DND-41 (cell line): ENCODE measurements around the gene CCN5.

Experiments
- ATAC-seq: fragments of 200-7000 bp; cut with Tn5 transposase; 3 replicates; pipeline ENCODE4 v1.9.1; 2021; ENCODE audit warnings: low read depth; ENCODE audit not compliant: insufficient read depth
- DNase-seq: peaks from one replicate; pipeline ENCODE4 v3.0.0-alpha.2; 2020
- H2AFZ ChIP-seq: 2 replicates; pipeline ENCODE4 v1.6.0; 2012; ENCODE audit warnings: low read depth, low read length
- H3K27ac ChIP-seq: 2 replicates; pipeline ENCODE4 v1.5.1; 2012; ENCODE audit warnings: low read length, inconsistent platforms
- H3K27me3 ChIP-seq: fragments of 200-600 bp; sonication (generic); 2 replicates; pipeline ENCODE4 v1.6.0; 2012; ENCODE audit warnings: low read length, mild to moderate bottlenecking, inconsistent platforms; ENCODE audit not compliant: insufficient read depth, poor library complexity
- H3K36me3 ChIP-seq: 2 replicates; pipeline ENCODE4 v1.5.1; 2012; ENCODE audit warnings: low read length, inconsistent platforms; ENCODE audit not compliant: insufficient read depth
- H3K4me1 ChIP-seq: 2 replicates; pipeline ENCODE4 v1.5.1; 2012; ENCODE audit warnings: mild to moderate bottlenecking, low read length; ENCODE audit not compliant: insufficient read depth
- H3K4me2 ChIP-seq: 2 replicates; pipeline ENCODE4 v1.6.0; 2012; ENCODE audit warnings: mild to moderate bottlenecking, moderate library complexity, low read length, inconsistent platforms; ENCODE audit not compliant: insufficient read depth
- H3K4me3 ChIP-seq, 2 experiments: fragments of 200-600 bp in 1 of 2; shearing (Covaris generic) in 1 of 2; 2 replicates each; pipeline ENCODE4 v1.5.1; 2012 to 2016; ENCODE audit warnings: inconsistent platforms in 2 of 2, low read length in 2 of 2, mild to moderate bottlenecking in 2 of 2, low read depth in 1 of 2, moderate library complexity in 1 of 2
- H3K79me2 ChIP-seq: 2 replicates; pipeline ENCODE4 v1.6.0; 2012; ENCODE audit warnings: low read length, inconsistent platforms; ENCODE audit not compliant: insufficient read depth
- H3K9ac ChIP-seq: 2 replicates; pipeline ENCODE4 v1.6.0; 2012; ENCODE audit warnings: low read depth, mild to moderate bottlenecking, inconsistent platforms, low read length, moderate library complexity
- H3K9me3 ChIP-seq: 2 replicates; pipeline ENCODE4 v1.5.1; 2012; ENCODE audit warnings: low read length, moderate library complexity, mild to moderate bottlenecking, inconsistent platforms; ENCODE audit not compliant: insufficient read depth, severe bottlenecking
- H4K20me1 ChIP-seq: 2 replicates; pipeline ENCODE4 v1.6.0; 2012; ENCODE audit warnings: low read length; ENCODE audit not compliant: insufficient read depth
- CTCF ChIP-seq: IDR thresholded peaks from 2 replicates; pipeline ENCODE4 v1.5.1; 2012; ENCODE audit warnings: borderline replicate concordance, low read length, moderate library complexity, mild to moderate bottlenecking; ENCODE audit not compliant: poor library complexity, severe bottlenecking; ENCODE audit errors: extremely low read depth
- EZH2 ChIP-seq: IDR thresholded peaks from 3 replicates; pipeline ENCODE4 v1.6.1; 2012; ENCODE audit warnings: borderline replicate concordance, low read depth, mild to moderate bottlenecking, moderate library complexity, low read length, inconsistent platforms; ENCODE audit not compliant: severe bottlenecking

The CCN5 gene

GRCh38 chr20:44745598-44746366, 30.6 kb downstream of the CCN5 start, which contains the start of gene KCNK15:
Gene KCNK15 (plus strand): TSS chr20:44745865. CDS start chr20:44745911, 46 bp downstream.
- no peak within 1 kb of the TSS for H3K4me2 ChIP-seq
- no peak within 1 kb of the TSS for H2AFZ ChIP-seq
- no peak within 1 kb of the TSS for H3K9ac ChIP-seq
- no peak within 1 kb of the TSS for H3K27ac ChIP-seq
- no peaks in the 10 kb centered on the region for H3K36me3 ChIP-seq
- no peak for DNase-seq
- H3K27me3 ChIP-seq = peaks cover 38% of the 10 kb centered on the region
- no peaks in the 10 kb centered on the region for H4K20me1 ChIP-seq
- no peaks in the 10 kb centered on the region for H3K9me3 ChIP-seq
- 0 out of 3 replicates have a peak, but pooled peaks have one; percentile 25 for ATAC-seq
- H3K4me1 ChIP-seq = no peaks in the 10 kb centered on the region
- H3K79me2 ChIP-seq = no peaks in the 10 kb centered on the region
- no peak within 1 kb of the TSS for H3K4me3 ChIP-seq
- TF ChIP-seq CTCF = no peak
- TF ChIP-seq EZH2 = peak; percentile 72

GRCh38 chr20:44746367-44747165, 31.4 kb downstream of the CCN5 start:
- H3K27ac ChIP-seq = no peak overlapping the region
- H3K9ac ChIP-seq = no peak overlapping the region
- TF ChIP-seq EZH2 (no peak), CTCF (no peak)
- H3K4me2 ChIP-seq = no peak overlapping the region
- ATAC-seq (no peak), DNase-seq (no peak)
- H2AFZ ChIP-seq = no peak overlapping the region
- H4K20me1 ChIP-seq = no peaks in the 10 kb centered on the region
- no peaks in the 10 kb centered on the region for H3K79me2 ChIP-seq
- H3K36me3 ChIP-seq = no peaks in the 10 kb centered on the region
- no peaks in the 10 kb centered on the region for H3K4me1 ChIP-seq
- H3K9me3 ChIP-seq = no peaks in the 10 kb centered on the region
- H3K4me3 ChIP-seq = no peak overlapping the region
- H3K27me3 ChIP-seq = peaks cover 38% of the 10 kb centered on the region

- DNase-seq = peak; percentile 68
- H2AFZ ChIP-seq = no peak overlapping the region
- H3K36me3 ChIP-seq = no peaks in the 10 kb centered on the region
- H3K9me3 ChIP-seq = no peaks in the 10 kb centered on the region
- H3K4me2 ChIP-seq = no peak overlapping the region
- no peaks in the 10 kb centered on the region for H4K20me1 ChIP-seq
- no peak overlapping the region for H3K9ac ChIP-seq
- peak; percentile 82 for TF ChIP-seq CTCF
- no peak for TF ChIP-seq EZH2
- H3K4me3 ChIP-seq = no peak overlapping the region
- H3K27me3 ChIP-seq = peaks cover 33% of the 10 kb centered on the region
- peak; percentile 83 for ATAC-seq
- no peaks in the 10 kb centered on the region for H3K4me1 ChIP-seq
- H3K79me2 ChIP-seq = no peaks in the 10 kb centered on the region
- H3K27ac ChIP-seq = no peak overlapping the region
Measured at GRCh38 chr20:44747166-44748004, 32.2 kb downstream of the CCN5 start.
